Heart left ventricle (tissue), 13 donors: Measurements from ENCODE around the gene PKNOX2.

Experiments
- POLR2A ChIP-seq, 2 donors: fragments of 450-650 bp; IDR thresholded peaks; one replicate each; pipeline ENCODE4 v1.6.1; 2017; ENCODE audit warnings: antibody characterized with exemption in 2 of 2, mild to moderate bottlenecking in 2 of 2, moderate library complexity in 2 of 2
- TF ChIP-seq, protein P1 (sequence below), 12 donors: fragments of 200-600 bp; sonication (generic) in 4 of 12; IDR thresholded peaks; one replicate each; pipeline versions ENCODE4 v1.5.0 to v1.8.0; 2018 to 2022; ENCODE audit warnings: antibody characterized with exemption in 12 of 12, mild to moderate bottlenecking in 5 of 12
- donor health status: ischemic (EF 13 %, LVEDD 7.1; RV severe dilation, severe dysfunction).
- donor health status: DM: no; HTN: yes; CAD: no.
- donor health status: DM: no; HTN: no; CAD: no.
- donor health status: ischemic (EF 25% LVEDD 6.9; RV normal size, moderate dysfunction).
- donor health status: ischemic (EF 25% LVEDD 5.7; RV mildly dilated, moderate dysfunction).
- donor health status: ischemic (EF 35%, LVEDD 5.7; RV mildly dilated, moderate dysfunction).
- donor health status: nonischemic (EF 11% LVEDD 7.7; RV severe dilation, severe dysfunction).
- donor health status: DM: yes; HTN: yes; CAD: no.
- donor health status: PGD.
- donor health status: ischemic (EF 29% LVEDD 5.4; RV normal size, mild dysfunction).
- donor health status: nonischemic (EF 23%, LVEDD 6.1; RV moderate dilation, normal function).

DNA sequence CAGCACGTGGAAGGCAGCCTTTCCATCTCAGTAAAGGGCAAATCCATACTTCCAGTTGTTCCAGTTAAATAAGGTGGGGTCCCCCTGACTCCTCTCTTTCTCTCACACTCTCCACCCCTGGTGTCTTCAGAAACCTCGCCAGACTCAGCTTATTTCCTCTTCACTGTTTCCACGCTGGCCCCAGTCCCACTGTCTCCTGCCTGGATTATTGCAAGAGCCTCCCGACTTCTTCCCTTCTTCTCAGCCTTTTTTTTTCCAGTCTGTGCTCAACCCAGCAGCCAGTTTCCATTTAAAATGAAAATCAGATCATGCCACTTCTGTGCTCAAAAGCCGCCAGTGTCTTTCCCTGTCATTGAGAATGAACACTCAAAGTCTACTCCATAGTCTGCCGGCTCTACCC, 131.4 kb downstream of the PKNOX2 start:
- TF ChIP-seq, protein P1, sequence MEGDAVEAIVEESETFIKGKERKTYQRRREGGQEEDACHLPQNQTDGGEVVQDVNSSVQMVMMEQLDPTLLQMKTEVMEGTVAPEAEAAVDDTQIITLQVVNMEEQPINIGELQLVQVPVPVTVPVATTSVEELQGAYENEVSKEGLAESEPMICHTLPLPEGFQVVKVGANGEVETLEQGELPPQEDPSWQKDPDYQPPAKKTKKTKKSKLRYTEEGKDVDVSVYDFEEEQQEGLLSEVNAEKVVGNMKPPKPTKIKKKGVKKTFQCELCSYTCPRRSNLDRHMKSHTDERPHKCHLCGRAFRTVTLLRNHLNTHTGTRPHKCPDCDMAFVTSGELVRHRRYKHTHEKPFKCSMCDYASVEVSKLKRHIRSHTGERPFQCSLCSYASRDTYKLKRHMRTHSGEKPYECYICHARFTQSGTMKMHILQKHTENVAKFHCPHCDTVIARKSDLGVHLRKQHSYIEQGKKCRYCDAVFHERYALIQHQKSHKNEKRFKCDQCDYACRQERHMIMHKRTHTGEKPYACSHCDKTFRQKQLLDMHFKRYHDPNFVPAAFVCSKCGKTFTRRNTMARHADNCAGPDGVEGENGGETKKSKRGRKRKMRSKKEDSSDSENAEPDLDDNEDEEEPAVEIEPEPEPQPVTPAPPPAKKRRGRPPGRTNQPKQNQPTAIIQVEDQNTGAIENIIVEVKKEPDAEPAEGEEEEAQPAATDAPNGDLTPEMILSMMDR (IDR thresholded peaks at IDR 0.05), result no peak
- no peak for TF ChIP-seq POLR2A (IDR thresholded peaks at IDR 0.05)
